GM12874 (cell line): ENCODE measurements around the gene RSBN1L.

Experiments
- TF ChIP-seq, protein P1 (sequence below): IDR thresholded peaks from 2 replicates; pipeline ENCODE4 v1.5.1; 2011; ENCODE audit warnings: low read depth, mild to moderate bottlenecking, control low read depth, low read length, moderate library complexity; ENCODE audit not compliant: insufficient read depth

RSBN1L gene

DNA sequence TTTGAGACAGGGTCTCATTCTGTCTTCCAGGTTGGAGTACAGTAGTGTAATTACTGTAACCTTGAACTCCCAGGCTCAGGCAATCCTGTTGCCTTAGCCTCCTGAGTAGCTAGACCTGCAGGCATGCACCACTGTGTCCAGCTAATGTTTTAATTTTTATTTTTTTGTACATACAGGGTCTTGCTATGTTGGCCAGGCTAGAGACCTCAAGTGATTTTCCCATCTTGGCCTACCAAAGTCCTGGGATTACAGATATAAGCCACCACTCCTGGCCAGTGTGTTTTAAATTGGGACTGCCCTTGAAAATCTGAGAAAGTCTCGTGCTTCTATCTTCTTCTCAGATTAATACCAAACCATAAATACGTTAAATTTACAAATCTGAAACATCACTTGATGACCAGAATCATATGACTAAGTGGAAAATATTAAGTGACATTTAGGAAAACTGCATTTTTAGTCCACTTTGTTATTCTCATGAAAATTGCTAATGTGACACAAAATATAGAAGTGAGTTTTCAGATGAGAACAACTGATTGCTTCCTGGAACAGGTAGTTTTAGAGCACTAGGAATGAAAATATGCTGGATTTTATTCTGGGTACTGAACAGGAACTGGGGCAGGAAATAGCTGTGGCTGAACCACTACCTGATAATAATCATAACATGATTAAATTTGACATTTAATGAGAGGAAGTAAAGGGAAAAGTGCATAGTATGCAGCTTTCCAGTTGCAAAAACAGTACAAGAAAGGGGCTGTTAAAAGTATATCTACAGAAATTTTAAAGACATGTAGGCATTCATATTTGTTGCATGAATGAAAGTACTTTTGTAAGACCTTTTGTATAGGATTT, 106.5 kb downstream of the RSBN1L start:
- TF ChIP-seq, protein P1, sequence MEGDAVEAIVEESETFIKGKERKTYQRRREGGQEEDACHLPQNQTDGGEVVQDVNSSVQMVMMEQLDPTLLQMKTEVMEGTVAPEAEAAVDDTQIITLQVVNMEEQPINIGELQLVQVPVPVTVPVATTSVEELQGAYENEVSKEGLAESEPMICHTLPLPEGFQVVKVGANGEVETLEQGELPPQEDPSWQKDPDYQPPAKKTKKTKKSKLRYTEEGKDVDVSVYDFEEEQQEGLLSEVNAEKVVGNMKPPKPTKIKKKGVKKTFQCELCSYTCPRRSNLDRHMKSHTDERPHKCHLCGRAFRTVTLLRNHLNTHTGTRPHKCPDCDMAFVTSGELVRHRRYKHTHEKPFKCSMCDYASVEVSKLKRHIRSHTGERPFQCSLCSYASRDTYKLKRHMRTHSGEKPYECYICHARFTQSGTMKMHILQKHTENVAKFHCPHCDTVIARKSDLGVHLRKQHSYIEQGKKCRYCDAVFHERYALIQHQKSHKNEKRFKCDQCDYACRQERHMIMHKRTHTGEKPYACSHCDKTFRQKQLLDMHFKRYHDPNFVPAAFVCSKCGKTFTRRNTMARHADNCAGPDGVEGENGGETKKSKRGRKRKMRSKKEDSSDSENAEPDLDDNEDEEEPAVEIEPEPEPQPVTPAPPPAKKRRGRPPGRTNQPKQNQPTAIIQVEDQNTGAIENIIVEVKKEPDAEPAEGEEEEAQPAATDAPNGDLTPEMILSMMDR = no peak

- TF ChIP-seq, protein P1 = no peak
These were observed 110.2 kb downstream of the RSBN1L start for GRCh38 chr7:77806425-77806824.

DNA sequence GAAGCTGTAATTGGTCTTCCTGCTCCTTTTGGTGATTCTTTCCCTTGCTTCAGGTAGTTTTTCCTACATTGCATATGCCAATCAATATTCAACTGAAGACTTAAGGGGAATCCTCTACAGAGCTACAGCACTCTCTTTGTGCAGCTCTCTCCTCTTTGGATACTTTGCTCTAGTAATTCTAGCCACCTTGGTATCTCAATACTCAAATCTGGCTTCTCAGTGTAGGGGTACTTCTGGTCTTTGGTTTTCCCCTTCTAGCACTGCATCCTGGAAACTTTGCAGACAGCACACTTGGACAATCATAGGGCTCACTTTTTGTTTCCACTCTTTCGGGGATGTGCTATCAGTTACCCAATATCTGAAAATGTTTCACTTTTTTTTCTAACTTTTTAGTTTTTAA, 112.3 kb downstream of the RSBN1L start:
- TF ChIP-seq, protein P1 = no peak

DNA sequence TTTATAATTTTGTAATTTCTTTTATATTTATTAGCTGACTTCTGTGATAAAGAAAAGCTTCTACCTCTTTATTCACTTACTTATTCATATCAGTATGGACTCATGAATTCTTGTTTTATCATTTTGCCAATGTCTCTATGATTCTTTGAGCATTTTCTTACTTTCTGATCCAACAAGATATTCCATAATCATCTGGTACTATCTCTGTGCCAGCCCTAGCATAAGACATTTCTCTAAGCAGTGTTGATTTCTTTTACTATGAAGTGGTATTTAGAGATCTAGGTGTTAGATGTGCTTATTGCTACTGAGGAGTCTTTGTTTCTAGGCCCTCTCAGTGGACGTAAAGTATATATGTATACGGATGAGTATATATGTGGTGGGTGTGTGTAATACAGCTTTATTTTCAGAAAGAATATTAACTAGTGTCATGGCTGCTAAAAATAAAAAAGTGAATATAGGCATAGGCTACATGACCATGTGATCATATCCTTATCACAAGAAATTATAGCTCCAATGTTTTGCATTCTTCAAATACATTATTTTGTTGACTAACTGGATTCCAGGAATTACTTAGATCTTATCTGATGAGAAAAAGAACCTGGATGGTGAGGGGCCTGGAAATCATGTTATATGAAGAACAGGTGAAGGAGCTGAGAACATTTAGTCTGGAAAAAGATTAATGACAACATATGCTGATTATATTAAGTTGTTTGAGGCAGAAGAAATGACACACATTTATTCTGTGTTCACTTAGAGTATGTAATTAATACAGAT, 115.4 kb downstream of the RSBN1L start:
- TF ChIP-seq, protein P1 = no peak

DNA sequence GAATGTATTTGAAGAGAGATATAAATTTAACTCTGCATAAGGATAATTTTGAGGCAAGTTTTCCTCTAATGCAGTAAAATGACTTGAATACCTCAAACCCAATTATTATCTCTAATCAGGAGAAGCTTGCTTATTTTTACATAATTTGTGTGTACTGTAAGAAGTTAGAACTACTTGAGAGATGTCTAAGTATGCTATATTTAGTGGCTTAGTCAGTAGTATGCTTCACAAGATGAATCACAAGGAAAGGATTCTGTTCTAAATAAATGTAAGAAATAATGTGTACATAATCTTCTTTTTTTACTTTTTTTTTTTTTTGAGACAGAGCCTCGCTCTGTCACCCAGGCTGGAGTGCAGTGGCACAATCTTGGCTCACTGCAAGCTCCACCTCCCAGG, 116.0 kb downstream of the RSBN1L start:
- TF ChIP-seq, protein P1 = no peak

GRCh38 chr7:77813180-77813579, 116.9 kb downstream of the RSBN1L start:
- TF ChIP-seq, protein P1 = no peak

DNA sequence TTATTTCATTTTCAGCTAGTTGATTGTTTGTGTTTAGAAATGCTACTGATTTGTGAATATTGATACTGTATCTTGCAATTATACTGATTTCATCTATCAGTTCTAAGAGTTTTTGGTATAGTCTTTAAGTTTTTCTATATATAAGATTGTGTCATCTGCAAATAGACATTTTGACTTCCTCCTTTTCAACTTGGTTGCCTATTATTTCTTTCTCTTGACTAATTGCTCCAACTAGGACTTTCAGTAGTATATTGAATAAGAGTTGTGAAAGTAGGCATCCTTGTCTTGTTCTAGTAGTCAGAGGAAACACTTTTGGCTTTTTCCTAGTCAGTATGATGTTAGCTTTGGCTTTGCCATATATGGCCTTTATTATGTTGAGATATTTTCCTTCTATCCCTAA, 122.8 kb downstream of the RSBN1L start:
- TF ChIP-seq, protein P1 = no peak
